Neutrophil (primary cell): ENCODE measurements around the gene CENPA.

Experiments used
- H3K27ac ChIP-seq: fragments of 200-600 bp; sonication (generic); 2 replicates; pipeline ENCODE4 v1.5.1; 2016; ENCODE audit warnings: mild to moderate bottlenecking, moderate library complexity
- H3K27me3 ChIP-seq: fragments of 200-600 bp; sonication (generic); 2 replicates; pipeline ENCODE4 v1.6.0; 2016; ENCODE audit warnings: mild to moderate bottlenecking
- H3K36me3 ChIP-seq: fragments of 200-600 bp; sonication (generic); 2 replicates; pipeline ENCODE4 v1.5.1; 2017
- H3K4me1 ChIP-seq, 2 experiments: fragments of 200-600 bp in 1 of 2; sonication (generic) in 1 of 2; 1 replicate in 1 of 2; 2 replicates in 1 of 2; pipeline versions ENCODE4 v1.5.1 to v1.6.1; 2013 to 2016; ENCODE audit warnings: low read depth in 1 of 2, low read length in 1 of 2, mild to moderate bottlenecking in 1 of 2, moderate library complexity in 1 of 2; ENCODE audit not compliant: control insufficient read depth in 1 of 2, insufficient read depth in 1 of 2
- H3K4me3 ChIP-seq, 2 experiments: fragments of 200-600 bp in 1 of 2; sonication (generic) in 1 of 2; 1 replicate in 1 of 2; 2 replicates in 1 of 2; pipeline ENCODE4 v1.5.1; 2013 to 2016; ENCODE audit warnings: low read depth in 1 of 2, low read length in 1 of 2, mild to moderate bottlenecking in 1 of 2, moderate library complexity in 1 of 2
- H3K9me3 ChIP-seq: fragments of 200-600 bp; sonication (generic); 2 replicates; pipeline ENCODE4 v1.5.1; 2016
- CTCF ChIP-seq: fragments of 200-600 bp; sonication (generic); IDR thresholded peaks from 2 replicates; pipeline ENCODE4 v1.5.1; 2016; ENCODE audit warnings: antibody characterized with exemption

CENPA gene

GRCh38 chr2:26778098-26778497 lies 7.8 kb upstream of the CENPA start:
- H3K36me3 ChIP-seq, result peaks cover 57% of the 10 kb centered on the region

GRCh38 chr2:26778507-26778906 lies 7.3 kb upstream of the CENPA start:
- Histone ChIP-seq H3K36me3 (peaks cover 57% of the 10 kb centered on the region), H3K27me3 (no peaks in the 10 kb centered on the region), H3K9me3 (no peaks in the 10 kb centered on the region), H3K4me3 (no peak overlapping the region), H3K27ac (no peak overlapping the region), H3K4me1 (peaks cover 25 to 26% of the 10 kb centered on the region in 2 experiments)
- TF ChIP-seq CTCF, result no peak

More at GRCh38 chr2:26778098-26778497, 7.8 kb upstream of the CENPA start:
- Histone ChIP-seq H3K4me1 (peaks cover 27 to 29% of the 10 kb centered on the region in 2 experiments), H3K4me3 (no peak overlapping the region), H3K9me3 (no peaks in the 10 kb centered on the region), H3K27ac (no peak overlapping the region), H3K27me3 (no peaks in the 10 kb centered on the region)
- no peak for TF ChIP-seq CTCF

GRCh38 chr2:26780203-26780760 lies 5.6 kb upstream of the CENPA start:
- Histone ChIP-seq H3K4me3 (no peak overlapping the region), H3K4me1 (peaks cover 23 to 25% of the 10 kb centered on the region in 2 experiments), H3K27me3 (no peaks in the 10 kb centered on the region), H3K9me3 (no peaks in the 10 kb centered on the region), H3K27ac (peak overlapping the region; percentile 69), H3K36me3 (peaks cover 43% of the 10 kb centered on the region)
- no peak for TF ChIP-seq CTCF

GRCh38 chr2:26782876-26783704 lies 2.8 kb upstream of the CENPA start:
- Histone ChIP-seq H3K4me3 (no peak overlapping the region), H3K27me3 (no peaks in the 10 kb centered on the region), H3K9me3 (no peaks in the 10 kb centered on the region), H3K27ac (no peak overlapping the region), H3K4me1 (peaks cover 34% of the 10 kb centered on the region in 2 experiments), H3K36me3 (peaks cover 15% of the 10 kb centered on the region)
- TF ChIP-seq CTCF, result no peak

- H3K36me3 ChIP-seq, result no peaks in the 10 kb centered on the region
- H3K9me3 ChIP-seq, result no peaks in the 10 kb centered on the region
- no peak for TF ChIP-seq CTCF
- H3K4me1 ChIP-seq, result peaks cover 33 to 34% of the 10 kb centered on the region in 2 experiments
- no peaks in the 10 kb centered on the region for H3K27me3 ChIP-seq
- peak overlapping the region; percentile 71 to 92 for H3K4me3 ChIP-seq
- no peak overlapping the region for H3K27ac ChIP-seq
Measured at GRCh38 chr2:26784570-26785234, 1.2 kb upstream of the CENPA start.
